WI38 (cell line): ENCODE data around the gene NBAS.

Experiments used
- H3K4me3 ChIP-seq: 2 replicates; pipeline ENCODE4 v1.5.1; 2011; ENCODE audit warnings: low read depth, mild to moderate bottlenecking, control low read depth, low read length
- CTCF ChIP-seq: IDR thresholded peaks from 2 replicates; pipeline ENCODE4 v1.5.1; 2012; ENCODE audit warnings: low read depth, mild to moderate bottlenecking, control low read depth, low read length

NBAS gene

GRCh38 chr2:15163326-15163725 lies 397.8 kb downstream of the NBAS start:
- no peak for TF ChIP-seq CTCF
- H3K4me3 ChIP-seq, result no peak overlapping the region

- H3K4me3 ChIP-seq, result no peak overlapping the region
- no peak for TF ChIP-seq CTCF
Measured at GRCh38 chr2:15162620-15163019, 398.5 kb downstream of the NBAS start.

GRCh38 chr2:15160201-15160991 lies 400.7 kb downstream of the NBAS start:
- no peak overlapping the region for H3K4me3 ChIP-seq
- TF ChIP-seq CTCF, result no peak

- no peak overlapping the region for H3K4me3 ChIP-seq
Measured at GRCh38 chr2:15159751-15160177, 401.4 kb downstream of the NBAS start.

DNA sequence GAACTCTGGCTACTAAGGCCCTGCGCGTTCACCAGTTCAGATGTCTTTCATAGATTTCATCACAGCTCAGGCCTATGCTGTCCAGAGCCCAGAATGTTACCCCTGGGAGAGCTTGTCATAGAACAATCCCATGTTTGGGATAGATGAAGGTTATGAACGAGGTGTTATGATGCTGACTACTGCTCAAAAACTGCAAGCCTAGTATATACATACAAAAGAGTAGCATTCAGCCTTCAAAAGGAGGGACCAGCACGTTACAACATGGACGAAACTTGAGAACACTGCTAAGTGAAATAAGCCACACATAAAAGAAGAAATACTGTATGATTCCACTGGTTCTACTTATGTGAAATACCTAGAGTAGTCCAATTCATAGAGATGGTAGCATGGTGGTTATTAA lies 401.9 kb downstream of the NBAS start:
- no peak for TF ChIP-seq CTCF
- H3K4me3 ChIP-seq, result no peak overlapping the region

More at GRCh38 chr2:15159751-15160177, 401.4 kb downstream of the NBAS start:
- TF ChIP-seq CTCF, result peak; percentile 49; the same call in 1 of the 2 replicates

DNA sequence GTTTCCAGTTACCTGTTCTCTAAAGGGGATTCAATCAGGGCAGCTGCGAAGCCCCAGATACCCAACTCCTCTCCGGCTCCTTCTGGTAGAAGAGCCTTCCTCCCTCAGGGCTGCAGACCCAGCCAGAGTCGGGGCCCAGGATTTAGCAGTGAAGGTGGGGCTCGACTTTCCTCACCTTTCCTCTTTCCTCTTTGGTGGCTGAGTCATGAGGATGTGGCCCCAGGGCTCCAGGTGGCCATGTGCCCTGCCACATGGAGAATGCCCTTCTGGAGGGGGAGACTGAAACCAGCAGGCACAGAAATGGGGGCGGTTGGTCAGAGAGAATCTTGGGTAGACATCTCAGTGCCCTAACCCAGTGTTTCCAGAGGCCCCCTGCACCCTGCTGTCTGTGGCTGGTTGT lies 402.6 kb downstream of the NBAS start:
- H3K4me3 ChIP-seq, result no peak overlapping the region
- TF ChIP-seq CTCF, result no peak

GRCh38 chr2:15158100-15158499 lies 403.0 kb downstream of the NBAS start:
- H3K4me3 ChIP-seq, result no peak overlapping the region
- TF ChIP-seq CTCF, result no peak
